HG02885 (cell line): ENCODE data around the gene CMTM7.
A peak's percentile ranks its signal among the peaks of the same experiment; 100 is the strongest.

Source experiments
- ATAC-seq: cut with Tn5 transposase; IDR thresholded peaks from one replicate; pipeline ENCODE4 v1.9.1; 2021; ENCODE audit warnings: mild to moderate bottlenecking; ENCODE audit not compliant: unreplicated experiment, poor library complexity

CMTM7 gene

GRCh38 chr3:32434206-32434605 lies 42.6 kb downstream of the CMTM7 start:
- ATAC-seq, result no peak

GRCh38 chr3:32435911-32436815 lies 44.5 kb downstream of the CMTM7 start:
- ATAC-seq, result no peak

GRCh38 chr3:32436816-32437189 lies 45.1 kb downstream of the CMTM7 start:
- peak; percentile 32 for ATAC-seq

- ATAC-seq, result no peak
Measured at GRCh38 chr3:32437896-32438295, 46.2 kb downstream of the CMTM7 start.

- peak; percentile 93 for ATAC-seq
Measured at GRCh38 chr3:32438596-32439344, 47.1 kb downstream of the CMTM7 start.

- peak; percentile 23 for ATAC-seq
Measured at GRCh38 chr3:32439421-32439820, 47.8 kb downstream of the CMTM7 start.

- no peak for ATAC-seq
Measured at GRCh38 chr3:32440611-32441350, 49.1 kb downstream of the CMTM7 start.

GRCh38 chr3:32442766-32443165 lies 51.1 kb downstream of the CMTM7 start:
- ATAC-seq, result no peak

GRCh38 chr3:32443478-32443877 lies 51.8 kb downstream of the CMTM7 start:
- ATAC-seq, result no peak

GRCh38 chr3:32447865-32448400 lies 56.3 kb downstream of the CMTM7 start:
- no peak for ATAC-seq

GRCh38 chr3:32448686-32449474 lies 57.2 kb downstream of the CMTM7 start:
- ATAC-seq, result no peak

GRCh38 chr3:32449691-32450090 lies 58.0 kb downstream of the CMTM7 start:
- no peak for ATAC-seq

- ATAC-seq, result no peak
Measured at GRCh38 chr3:32450426-32450825, 58.8 kb downstream of the CMTM7 start.

GRCh38 chr3:32450992-32451659 lies 59.5 kb downstream of the CMTM7 start:
- no peak for ATAC-seq

- ATAC-seq, result no peak
Measured at GRCh38 chr3:32452009-32452408, 60.4 kb downstream of the CMTM7 start.

- ATAC-seq, result no peak
Measured at GRCh38 chr3:32453346-32453745, 61.7 kb downstream of the CMTM7 start.

GRCh38 chr3:32454111-32454510 lies 62.5 kb downstream of the CMTM7 start:
- no peak for ATAC-seq

GRCh38 chr3:32454731-32455608 lies 63.3 kb downstream of the CMTM7 start:
- ATAC-seq, result no peak
